Hippocampal formation (tissue), 2 donors: ENCODE measurements around the gene STK39.

Experiments used
- DNase-seq, 2 donors: peaks; one replicate each; lab custom pipeline; 2025; lab: John Stamatoyannopoulos, UW

STK39 gene

DNA sequence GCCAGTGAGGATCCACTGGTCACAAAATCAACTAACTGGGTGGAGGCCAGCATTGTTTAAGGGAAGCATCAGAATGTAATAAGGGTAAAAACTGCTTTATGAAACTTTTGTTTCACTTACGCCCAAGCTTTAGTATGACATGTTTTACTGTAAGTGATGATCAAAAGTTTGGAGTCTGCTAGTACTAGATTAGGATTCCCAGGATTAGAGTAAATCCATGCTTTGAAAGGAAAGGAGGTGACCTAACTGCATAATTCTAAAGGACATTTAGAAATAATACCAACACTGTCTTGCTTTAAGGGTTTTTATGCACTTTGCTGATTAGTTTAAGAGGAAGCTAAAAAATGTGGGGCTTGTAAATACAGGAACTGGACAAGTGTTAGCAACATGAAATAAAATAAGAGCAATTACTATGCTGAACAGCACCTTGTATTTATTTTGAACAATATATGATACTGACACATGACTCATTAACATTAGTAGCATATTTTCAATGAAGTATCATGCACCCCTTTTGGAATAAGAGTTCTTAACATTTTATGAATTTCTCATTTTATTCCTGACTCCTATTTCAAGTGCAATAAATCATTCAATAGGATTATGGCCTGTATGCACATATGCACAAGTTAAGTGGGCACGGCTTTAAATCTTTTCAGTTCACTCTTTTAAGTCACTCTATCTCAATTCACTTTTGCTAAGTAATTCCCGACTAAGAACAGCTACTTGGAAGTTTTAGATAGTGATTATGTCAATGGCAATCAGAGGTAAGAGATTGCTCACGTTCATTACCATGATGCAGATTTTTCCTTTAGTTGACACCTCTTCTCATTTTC lies 62.5 kb downstream of the STK39 start:
- DNase-seq: no peak

DNA sequence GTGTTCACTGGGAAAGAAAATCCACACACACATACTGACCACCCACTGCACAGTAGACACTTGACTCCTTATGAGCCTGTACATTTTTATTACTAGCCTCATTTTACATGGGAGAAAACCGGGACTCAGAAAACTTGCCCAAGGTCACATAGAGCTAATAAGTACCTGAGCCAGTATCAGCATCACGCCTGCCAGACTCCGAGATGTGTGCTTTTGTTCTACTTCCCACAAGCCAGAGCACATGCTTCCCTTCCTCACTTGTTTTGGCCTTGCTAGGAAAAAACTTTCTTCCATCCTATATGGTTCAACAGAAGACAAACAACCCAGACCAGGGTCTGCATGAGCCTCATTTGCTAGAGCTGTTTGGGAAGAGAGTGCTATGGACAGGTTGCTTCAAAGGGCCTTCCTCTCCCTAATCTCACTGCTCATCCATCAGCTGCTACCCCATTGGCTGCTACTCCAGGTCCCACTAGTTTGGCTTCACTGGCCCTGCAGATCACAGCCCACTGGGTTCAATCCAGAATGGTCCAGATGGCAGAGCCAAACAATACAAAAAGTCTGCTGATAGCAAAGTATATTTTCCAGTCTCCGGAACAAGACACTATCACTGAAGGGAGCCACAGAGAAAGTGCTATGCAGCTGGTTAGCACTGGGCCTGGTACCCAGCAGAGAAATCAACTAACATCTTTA lies 63.9 kb downstream of the STK39 start:
- peak in 1 of 2 donors; percentile 20 for DNase-seq

DNA sequence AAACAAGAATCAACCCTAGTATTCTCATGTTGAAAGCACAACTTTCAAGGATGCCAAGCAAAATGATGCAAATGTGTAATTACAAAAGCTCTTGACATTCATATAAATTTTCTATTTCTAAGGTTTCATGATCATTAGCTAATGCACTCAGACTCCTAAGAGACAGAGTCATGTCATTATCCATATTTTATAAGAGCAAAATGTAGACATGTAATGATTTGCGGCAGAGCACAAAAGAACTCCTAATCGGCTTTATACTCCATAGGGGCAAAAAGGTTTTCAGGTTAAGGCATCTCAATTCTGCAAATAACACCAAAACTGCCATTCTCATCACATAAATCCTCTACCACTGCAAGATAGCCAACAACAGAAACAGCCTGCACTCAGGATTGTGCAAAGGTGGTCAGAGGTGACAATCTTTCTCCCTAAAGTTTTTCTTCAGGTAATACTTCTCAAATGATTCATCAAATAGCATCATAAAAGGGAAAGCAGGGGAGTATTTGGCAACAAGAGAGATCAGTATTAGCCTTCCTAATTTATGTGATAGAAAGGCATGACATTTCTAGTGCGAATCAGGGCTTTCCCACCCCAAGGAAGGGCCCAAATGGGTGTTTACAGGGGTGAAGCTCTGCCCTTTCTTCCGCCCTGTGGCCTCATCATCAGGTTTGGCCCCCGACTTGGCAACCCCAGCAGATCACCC lies 64.7 kb downstream of the STK39 start:
- no peak for DNase-seq

DNA sequence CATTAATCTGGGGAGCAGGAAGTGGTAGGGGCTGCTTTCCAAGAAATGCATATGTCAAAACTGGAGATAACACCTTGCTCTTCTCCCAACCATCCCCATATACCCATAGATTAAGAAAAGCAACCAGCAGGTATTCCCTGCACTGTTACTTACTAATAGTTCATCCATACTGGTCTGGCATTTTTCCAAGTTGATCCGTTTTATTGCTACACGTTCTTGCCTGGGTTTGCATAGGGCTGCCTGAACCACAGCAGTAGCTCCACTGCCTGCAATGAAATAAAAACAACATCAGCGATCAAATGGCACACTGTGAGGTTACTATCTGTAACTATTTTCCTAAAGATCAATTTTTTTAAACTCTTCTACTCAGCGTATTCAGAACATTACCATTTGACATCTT lies 65.6 kb downstream of the STK39 start:
- DNase-seq: no peak

DNA sequence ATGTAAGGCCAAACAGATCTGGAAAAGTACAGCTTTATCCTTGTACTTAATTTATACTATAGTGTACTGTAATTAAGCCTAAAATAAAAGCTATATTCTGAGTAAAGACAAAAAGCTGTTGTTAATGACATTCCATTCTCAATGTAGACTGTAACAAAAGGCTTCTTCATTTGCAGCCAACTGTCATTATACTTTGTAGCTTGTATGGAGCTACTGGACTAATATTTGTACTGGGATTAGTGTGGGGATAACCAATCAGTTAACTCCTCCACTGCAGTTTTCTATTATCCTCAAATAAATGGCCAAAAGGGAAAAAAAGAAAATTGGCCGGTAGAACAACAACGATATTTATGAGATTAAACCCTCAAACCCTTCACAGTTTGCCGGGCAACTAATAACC lies 66.5 kb downstream of the STK39 start:
- peak in 1 of 2 donors; percentile 69 for DNase-seq

DNA sequence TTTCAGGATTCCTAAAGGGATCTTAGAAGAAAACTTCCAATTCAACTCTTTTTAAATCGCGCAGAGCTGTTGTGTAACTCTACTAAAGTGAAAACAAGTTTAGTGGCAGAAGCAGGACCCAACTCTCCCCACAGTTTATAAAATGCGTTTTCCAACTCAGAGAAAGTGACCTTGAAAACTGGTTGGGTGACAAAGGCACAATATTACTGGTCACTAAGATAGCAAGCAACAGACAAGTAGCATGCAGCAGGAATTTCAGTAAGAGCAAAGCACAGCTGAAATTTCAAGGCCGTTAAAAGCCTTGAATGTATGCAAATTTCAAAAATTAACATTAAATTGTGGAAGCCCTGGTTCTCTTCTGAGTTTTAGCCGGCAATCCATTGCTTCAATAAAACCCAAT lies 66.9 kb downstream of the STK39 start:
- no peak for DNase-seq

DNA sequence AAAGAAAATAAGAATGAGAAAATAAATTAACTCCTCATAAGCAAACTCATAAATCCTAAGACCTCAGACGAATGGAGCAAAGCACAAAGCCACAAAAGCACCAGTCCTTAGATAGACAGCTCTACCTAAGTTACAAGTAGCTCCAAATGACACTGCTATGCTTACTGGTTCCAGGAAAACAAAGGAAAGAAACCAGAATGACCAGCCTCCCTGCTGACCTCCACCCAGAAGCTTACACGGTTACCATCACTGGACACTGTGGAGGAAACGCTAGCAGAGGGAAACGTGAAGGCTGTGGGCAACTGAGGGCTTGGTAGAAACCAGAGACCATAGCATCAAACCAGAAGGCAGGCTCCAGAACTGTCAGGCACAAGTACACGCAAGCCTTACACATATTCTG lies 67.8 kb downstream of the STK39 start:
- DNase-seq: no peak

DNA sequence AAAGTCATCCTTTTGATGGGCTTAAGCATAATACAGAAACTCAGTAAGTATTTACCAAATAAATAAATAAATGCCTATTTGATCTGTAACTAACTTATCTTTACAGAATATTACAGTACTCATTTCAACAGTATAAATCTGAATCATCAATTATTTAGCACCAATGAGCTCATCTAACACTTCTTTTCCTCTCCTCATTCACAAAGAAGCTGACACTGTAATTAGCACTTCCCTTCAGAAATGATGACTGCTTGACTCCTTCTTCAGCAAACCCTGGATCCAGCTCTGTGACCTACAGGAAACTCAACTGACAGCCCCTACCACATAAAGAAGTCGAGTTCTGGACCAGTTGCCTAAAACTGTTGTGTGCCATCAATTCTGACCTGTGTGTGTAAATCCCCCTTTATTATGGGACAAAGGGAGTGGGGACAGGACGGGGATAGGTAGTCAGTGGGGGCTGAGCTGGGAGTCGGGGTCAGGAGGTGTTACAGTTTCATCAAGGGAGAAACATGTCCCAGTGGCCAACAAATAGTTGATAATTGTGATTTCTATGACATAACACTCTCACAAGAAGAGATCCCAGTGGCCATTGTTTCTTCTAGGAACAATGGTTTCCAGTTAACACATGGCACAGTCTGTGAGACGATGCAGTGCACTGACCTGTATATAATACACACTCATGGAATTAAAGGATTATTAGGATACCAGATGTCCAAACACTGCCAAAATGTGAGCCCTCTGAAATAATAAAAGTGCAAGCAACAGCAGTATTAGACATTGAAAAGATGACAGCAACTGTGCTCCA lies 68.7 kb downstream of the STK39 start:
- DNase-seq: no peak

DNA sequence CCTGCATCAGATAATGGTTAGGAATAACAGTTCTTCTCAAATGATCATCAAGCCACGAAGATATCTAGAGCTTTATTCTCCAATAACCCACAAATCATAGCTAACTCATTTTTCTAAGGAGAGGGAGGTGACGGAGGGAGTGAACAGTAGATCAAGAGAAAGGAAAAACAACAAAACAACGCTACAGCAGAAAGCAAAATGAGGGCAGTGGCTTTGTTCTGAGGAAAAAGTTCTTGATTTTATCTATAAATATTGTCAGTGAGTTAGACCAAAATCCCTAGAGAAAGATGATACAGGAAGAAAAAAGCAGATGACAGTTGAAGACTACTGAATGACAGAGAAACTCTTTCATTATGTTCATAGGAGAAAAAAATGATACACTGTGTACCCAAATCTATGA lies 71.0 kb downstream of the STK39 start:
- DNase-seq: no peak

DNA sequence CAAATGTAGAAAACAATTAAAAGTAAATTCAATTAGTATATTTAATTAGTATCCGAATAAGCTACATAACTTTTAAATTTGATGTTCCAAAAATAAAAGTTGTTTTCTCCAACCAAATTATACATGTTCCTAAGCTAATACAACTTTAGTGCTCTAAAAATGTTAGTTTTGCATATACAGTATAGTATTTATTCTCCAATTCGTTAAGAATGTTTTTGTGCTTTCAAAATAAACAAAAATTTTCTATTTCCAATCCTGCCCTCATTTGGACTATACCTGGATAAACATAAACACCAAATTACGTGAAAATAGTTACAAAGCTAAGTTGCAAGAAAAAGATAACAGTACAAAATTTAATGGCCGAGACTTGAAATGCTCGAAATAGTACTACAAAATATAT lies 71.9 kb downstream of the STK39 start:
- DNase-seq: no peak

DNA sequence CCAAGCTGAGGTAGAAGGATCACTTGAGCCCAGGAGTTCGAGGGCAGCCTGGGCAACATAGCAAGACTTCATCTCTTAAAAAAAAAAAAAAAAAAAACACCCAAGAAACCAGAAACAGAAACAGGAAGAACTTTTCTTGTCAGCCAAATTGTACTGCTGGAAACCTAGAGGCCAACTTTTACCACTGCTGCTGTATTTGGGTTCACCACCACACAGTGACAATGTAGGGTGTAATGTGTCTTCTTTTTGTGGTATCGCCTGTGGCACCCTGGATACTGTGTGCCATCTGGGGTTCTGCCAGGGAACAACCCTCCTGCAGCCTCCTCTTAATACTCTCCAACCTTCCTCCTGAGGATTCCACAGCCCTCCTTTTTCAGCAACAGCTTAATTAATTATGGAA lies 72.6 kb downstream of the STK39 start:
- DNase-seq: no peak

DNA sequence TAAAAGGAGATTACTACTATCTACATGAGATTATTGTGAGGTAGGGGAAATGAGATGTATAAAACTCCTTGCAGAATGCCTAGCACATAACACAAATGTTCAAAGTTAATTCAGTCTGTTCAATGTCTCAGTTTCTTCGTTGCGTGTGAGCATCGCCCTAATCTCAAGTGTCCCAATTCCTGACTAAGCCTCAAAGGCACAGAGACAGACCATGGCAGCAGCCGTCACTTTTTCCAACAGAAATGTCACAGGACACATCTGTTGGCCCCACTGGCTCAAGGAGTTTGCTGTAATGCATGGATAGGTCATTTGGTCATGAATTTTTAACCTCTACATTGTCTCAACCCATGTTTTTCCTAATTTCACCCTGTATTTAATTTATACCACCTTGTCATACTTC lies 75.3 kb downstream of the STK39 start:
- no peak for DNase-seq

DNA sequence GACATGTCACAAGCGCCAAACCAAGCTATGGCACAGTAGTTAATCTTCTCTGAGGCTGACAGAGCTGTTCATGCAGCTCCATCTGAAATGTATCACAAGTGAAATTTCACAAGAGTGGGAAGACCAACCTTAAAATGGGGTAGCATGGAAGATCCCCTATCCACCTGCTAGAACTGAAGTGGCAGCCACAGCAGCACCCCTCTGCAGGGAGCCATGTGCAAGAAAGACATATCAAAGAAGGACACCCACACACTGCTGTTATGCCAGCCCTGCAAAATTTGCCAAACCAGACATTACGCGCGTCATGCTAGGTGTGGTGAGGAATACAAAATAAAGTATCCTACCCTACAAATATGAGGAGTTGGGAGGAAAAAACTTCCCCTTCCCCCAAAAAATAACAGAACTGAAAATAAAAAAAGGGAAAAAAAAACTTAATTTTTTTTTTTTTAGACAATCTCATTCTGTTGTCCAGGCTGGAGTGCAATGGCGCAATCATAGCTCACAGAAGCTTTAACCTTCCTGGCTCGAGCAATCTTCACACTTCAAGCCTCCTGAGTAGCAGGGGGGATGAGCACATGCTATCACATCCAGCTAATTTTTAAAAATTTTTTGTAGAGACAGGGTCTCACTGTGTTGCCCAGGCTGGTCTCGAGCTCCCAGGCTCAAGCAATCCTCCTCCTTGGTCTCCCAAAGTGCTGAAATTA lies 76.2 kb downstream of the STK39 start:
- no peak for DNase-seq

DNA sequence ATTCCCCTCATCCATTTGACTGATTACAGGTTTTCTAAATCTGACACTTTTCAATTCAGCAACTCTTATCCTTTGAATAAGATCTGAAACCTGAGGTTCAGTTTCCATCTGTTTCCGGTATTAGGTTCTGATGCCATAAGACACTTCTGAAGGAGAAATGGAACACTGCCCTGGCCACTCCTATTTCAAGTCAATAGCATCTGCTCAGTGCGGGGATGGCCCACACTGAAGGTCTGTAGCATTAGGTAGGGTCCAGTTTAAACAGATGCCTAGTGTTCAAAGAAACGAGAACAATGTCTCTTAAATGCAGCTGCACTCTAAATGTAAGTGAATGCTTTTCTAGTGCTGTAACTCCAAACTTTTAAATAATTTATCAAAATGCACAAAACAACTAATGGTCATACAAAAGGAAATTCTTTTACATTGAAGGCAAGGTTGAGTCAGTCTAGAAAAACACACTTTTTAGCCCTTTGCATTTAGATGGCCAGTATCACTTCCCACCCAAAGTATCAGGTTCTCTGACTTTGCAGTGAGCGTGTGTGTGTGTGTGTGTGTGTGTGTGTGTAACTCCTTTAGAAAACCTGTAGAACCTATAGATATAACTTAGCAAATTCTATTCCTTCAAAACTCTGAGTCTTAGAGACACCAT lies 78.2 kb downstream of the STK39 start:
- DNase-seq: no peak

DNA sequence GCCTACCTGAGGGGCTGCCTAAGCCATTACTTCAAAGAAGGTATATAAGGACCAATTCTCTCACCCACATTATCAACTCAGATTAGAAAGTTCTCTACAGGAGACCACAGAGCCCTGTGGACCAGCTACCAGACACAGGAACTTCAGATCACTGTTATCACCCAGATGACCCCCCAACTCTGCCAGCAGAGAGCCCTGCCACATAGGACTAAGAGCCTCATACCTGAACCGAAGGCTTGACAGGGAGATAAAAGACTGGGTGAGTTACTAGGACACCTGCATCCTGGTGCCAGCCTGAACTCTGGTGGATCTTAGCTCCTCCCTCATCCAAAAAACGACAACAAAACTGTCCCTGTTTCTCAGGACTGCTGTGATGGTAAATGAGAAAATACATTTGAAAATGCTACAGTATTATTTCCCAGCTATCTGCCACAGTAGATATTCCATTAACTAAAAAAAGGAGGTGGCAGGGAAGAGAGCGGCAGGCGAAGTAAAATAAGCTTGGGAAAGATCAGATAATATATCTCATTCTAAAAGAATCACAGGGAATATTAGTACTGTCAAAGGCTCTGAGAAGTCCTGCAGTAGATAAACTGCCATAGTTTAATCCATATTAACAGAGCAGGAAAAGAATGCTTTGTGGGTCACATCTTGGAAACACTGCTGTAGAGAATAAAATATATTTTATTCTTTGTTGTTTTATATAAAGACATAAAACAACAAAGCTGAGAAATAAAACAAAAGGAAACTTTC lies 79.7 kb downstream of the STK39 start:
- no peak for DNase-seq

DNA sequence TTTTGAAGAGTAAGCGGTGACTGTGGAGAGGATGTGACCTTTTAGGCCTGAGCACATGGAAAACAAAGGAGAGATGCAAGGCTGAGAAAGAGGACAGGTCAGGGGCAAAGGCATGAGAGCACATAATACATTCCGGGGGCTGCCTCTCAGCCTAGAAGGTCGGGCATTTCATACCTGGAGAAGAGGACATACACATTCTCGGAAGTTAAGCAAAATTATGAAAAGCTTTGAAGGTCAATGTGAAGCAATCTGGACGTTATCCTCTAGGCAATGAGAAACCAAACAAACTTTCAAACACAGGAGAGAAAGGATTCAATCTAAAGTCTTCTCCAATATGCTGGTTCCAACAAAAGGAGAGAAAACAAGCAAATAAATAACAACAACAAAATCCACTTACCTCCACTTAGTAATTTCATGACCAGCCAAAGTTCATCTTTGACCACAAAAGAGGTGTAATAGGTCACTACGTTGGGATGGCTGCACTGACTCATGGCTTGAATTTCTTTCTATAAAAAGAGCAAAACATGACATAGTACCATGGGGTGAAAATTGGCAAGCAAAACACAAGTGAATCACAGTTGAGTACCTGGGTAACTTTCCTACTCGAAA lies 80.4 kb downstream of the STK39 start:
- no peak for DNase-seq

DNA sequence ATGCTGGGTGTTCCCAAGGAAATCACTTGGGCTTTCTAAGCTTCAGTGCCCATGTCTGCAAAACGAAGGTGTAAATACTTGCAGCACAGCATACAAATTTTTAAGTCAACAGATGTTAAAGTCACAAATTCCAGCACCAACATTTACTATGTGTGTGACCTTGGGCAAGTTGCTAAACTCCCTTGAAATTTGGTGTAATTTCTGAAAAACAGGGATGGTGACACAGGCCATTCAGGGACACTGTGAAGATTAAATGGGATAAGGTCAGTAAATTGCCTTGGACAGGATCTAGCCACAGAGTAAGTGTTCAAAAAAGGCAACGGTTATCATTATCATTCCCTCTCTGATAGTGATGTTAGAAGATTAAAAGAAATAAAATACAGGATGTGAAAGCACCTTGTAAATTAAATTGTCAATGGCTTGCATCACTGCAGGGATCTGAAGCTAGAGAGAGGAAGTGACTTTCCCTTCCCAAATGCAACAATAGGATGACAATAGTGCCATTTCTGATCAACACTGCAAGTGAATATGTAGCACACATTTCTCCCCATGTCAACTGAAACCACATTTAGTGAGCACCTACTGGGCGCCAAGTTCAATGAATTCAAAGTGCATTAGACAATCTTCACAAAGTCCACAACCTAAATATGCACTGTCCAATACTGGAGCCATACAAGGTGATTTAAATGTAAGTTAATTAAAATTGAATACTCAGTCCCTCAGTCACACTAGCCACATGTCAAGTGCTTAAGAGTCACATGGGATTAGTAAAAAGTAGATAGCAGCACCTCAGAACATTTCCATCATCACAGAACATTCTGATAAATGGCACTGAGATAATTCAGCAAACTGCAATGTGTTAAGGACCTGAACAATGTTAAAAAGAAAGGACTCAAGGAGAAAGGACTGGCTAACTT lies 81.2 kb downstream of the STK39 start:
- no peak for DNase-seq

DNA sequence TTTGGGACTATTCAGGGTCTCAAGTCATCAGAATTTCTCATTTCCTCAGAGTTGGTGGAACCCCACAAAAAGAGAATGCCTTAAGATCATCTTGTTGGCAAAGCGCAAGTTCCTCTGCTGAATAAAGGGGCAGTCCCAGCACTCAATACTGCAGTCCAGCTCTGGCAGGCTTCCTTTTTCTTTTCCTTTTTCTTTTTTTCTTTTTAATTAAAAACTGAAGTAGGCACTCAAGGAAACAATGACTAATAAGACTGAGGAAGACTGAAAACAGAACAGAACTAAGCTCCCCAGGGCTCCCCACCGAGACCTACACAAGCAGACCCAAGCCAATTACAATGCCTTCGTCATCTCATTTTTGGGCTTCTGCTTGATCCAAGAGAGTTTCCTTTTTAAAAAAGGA lies 82.0 kb downstream of the STK39 start:
- peak in 1 of 2 donors; percentile 75 for DNase-seq

DNA sequence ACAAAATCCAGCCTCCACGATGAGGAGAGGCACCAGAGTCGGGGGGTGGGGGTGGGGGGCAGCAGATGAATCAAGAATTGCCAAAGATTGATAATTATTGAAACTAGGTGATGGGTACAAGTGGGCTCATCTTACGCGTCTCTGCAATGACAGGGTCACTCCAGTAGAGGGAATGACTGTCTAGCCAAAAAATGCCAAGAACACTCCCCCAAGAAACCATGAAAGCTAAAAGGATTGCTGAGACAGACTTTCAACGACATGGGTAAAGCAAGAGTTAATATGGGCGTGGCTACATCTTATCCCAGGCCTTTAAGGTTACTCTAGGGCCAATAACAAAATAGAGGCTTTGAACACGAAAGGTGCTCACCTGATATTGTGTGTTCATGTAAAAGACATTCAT lies 86.5 kb downstream of the STK39 start:
- DNase-seq: no peak
